Mesothelial cell of epicardium (in vitro differentiated cells): Measurements from ENCODE around the gene PPP1R16B. TPM values are rescaled to one million over a fixed set of nuclear protein-coding genes. Genes with fewer than 3 reads are reported as not detected.

Experiments used
- DNase-seq, 2 experiments: peaks; one replicate each; pipeline ENCODE4 v3.0.0; 2021; ENCODE audit warnings: low spot score in 2 of 2; ENCODE audit not compliant: unreplicated experiment in 2 of 2
- H3K27ac Mint-ChIP-seq: 2 replicates; pipeline ENCODE4 v1.8.0; 2021; ENCODE audit warnings: mixed read lengths
- H3K27me3 Mint-ChIP-seq: 2 replicates; pipeline ENCODE4 v1.8.0; 2021; ENCODE audit warnings: low read depth, mixed read lengths
- H3K36me3 Mint-ChIP-seq: 2 replicates; pipeline ENCODE4 v1.8.0; 2021; ENCODE audit warnings: mixed read lengths
- H3K4me1 Mint-ChIP-seq: 2 replicates; pipeline ENCODE4 v1.8.0; 2021; ENCODE audit warnings: mixed read lengths
- H3K4me3 Mint-ChIP-seq: 2 replicates; pipeline ENCODE4 v1.8.0; 2021; ENCODE audit warnings: mild to moderate bottlenecking, moderate library complexity, mixed read lengths
- H3K9me3 Mint-ChIP-seq: 2 replicates; pipeline ENCODE4 v1.8.0; 2021; ENCODE audit warnings: mixed read lengths
- CTCF ChIP-seq: fragments of 200-600 bp; sonication (generic); IDR thresholded peaks from one replicate; pipeline ENCODE4 v1.5.0; 2021; ENCODE audit warnings: antibody characterized with exemption; ENCODE audit not compliant: unreplicated experiment
- total RNA-seq: library from RNA; stranded (reverse); gene quantifications from 3 replicates; pipeline ENCODE4 v1.2.1, GENCODE V29; 2021

The PPP1R16B gene
- total RNA-seq, 1 donor from 2014 or later = not detected

- H3K4me3 Mint-ChIP-seq = no peak overlapping the region
- H3K36me3 Mint-ChIP-seq = peaks cover 38% of the 10 kb centered on the region
- no peak for TF ChIP-seq CTCF
- H3K9me3 Mint-ChIP-seq = no peaks in the 10 kb centered on the region
- H3K27ac Mint-ChIP-seq = no peak overlapping the region
- DNase-seq = no peak
- H3K4me1 Mint-ChIP-seq = no peaks in the 10 kb centered on the region
- no peaks in the 10 kb centered on the region for H3K27me3 Mint-ChIP-seq
Observed at GRCh38 chr20:38763616-38764015, 41.9 kb upstream of the PPP1R16B start.

DNA sequence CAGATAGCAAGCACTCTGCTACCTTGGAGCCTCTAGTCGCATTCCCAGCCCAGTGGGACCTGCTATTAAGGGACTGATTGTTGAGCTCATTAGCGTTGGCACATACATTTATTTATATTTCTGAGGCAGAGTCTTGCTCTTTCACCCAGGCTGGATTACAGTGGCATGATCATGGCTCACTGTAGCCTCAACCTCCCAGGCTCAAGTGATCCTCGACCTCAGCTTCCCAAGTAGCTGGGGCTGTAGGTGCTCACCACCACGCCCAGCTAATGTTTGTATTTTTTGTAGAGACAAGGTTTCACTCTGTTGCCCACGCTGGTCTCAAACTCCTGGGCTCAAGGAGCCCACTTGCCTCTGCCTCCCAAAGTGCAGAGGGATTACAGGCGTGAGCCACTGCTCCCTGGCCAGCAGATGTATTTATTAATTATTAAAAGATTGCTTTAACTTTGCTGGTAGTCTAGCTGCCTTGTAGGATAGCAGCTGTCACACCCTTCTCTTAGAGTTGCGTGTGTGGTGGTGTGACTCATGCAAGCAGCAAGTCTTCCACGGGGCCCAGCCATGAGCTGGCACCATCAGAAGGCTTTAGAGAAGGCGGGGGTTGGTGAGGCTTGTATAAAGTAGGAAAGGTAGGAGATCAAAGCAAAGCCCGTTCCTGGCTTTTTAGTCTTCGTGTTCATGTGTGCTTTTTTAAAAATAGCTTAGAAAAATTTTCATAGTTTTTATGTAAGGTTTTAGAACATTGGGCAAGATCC lies 40.8 kb upstream of the PPP1R16B start:
- no peak for DNase-seq
- no peaks in the 10 kb centered on the region for H3K4me1 Mint-ChIP-seq
- no peak for TF ChIP-seq CTCF
- no peaks in the 10 kb centered on the region for H3K9me3 Mint-ChIP-seq
- no peaks in the 10 kb centered on the region for H3K27me3 Mint-ChIP-seq
- no peak overlapping the region for H3K4me3 Mint-ChIP-seq
- H3K36me3 Mint-ChIP-seq = peaks cover 40% of the 10 kb centered on the region
- no peak overlapping the region for H3K27ac Mint-ChIP-seq

- Mint-ChIP-seq H3K4me3 (no peak overlapping the region), H3K27ac (no peak overlapping the region), H3K36me3 (peaks cover 33% of the 10 kb centered on the region)
Observed at GRCh38 chr20:38766071-38766470, 39.4 kb upstream of the PPP1R16B start.

DNA sequence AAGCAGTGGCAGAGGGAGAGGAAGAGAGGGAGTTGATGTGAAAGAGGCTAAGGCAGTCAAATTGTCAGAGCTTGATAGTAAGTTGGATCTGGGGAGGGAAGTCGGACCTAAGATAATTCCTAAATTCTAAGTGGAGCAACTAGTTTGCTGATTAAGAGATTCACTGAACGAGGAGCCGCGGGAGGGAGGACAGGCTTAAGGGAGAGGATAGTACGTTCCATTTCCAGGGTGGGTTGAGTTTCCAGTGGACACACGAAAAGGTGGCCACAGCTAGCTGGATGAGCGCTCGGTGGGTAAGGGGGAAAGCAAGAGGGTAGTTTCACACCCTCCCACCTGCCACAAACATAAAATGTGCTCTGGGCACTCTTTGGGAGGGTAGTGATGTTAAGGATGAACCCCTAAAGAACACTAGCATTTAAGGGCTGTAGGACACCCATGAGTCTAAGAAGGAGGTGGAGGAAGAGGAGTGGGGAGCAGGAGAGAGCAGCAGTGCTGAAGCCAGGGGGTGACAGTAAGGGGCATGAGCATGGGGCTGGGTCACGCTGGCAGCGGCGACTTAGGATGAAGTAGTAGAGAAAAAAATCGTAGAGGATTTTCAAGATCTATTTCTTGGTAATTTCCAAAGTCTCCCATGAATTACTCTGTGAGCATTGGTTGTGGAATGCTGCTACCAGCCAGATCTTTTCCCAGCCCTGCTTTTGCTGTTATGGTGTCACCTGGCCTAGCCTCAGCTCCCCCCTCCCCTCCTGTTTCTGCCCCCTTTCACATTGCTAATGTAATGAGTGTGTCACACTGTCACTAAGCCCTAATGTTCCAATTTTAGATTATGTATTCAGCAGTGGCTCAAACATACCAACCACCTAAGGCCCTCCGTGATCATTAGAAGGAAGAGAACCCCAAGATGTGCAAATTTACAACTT lies 35.9 kb upstream of the PPP1R16B start:
- Mint-ChIP-seq H3K4me1 (no peaks in the 10 kb centered on the region), H3K9me3 (peaks cover 16% of the 10 kb centered on the region), H3K36me3 (peaks cover 55% of the 10 kb centered on the region), H3K4me3 (no peak overlapping the region), H3K27me3 (no peaks in the 10 kb centered on the region), H3K27ac (no peak overlapping the region)
- TF ChIP-seq CTCF = no peak
- no peak for DNase-seq

More at GRCh38 chr20:38766071-38766470, 39.4 kb upstream of the PPP1R16B start:
- Mint-ChIP-seq H3K27me3 (no peaks in the 10 kb centered on the region), H3K4me1 (no peaks in the 10 kb centered on the region), H3K9me3 (no peaks in the 10 kb centered on the region)
- no peak for DNase-seq
- TF ChIP-seq CTCF = no peak

DNA sequence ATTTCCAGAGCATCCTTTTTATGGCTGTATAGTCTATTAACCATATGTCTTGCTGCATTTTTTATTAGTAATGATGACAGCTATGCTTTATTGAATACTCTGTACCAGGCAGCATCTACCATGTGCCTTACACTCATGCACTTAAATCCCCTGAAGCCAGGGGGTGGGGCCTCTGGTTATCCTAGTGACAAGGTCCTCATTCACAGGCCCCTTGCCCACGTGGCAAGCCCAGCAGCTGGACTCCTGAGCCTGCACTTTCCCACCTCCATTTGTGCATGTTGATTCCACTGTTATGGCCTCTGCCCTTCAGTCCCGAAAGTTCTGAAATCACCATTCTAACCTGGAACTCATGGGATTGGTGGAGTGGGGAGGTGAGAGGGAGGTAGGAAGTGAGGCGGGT lies 35.0 kb upstream of the PPP1R16B start:
- peaks cover 56% of the 10 kb centered on the region for H3K36me3 Mint-ChIP-seq
- H3K27ac Mint-ChIP-seq = no peak overlapping the region
- peaks cover 18% of the 10 kb centered on the region for H3K9me3 Mint-ChIP-seq
- DNase-seq = no peak
- TF ChIP-seq CTCF = no peak
- no peaks in the 10 kb centered on the region for H3K27me3 Mint-ChIP-seq
- no peaks in the 10 kb centered on the region for H3K4me1 Mint-ChIP-seq
- H3K4me3 Mint-ChIP-seq = no peak overlapping the region
